Mesenchymal stem cell (in vitro differentiated cells and primary cell): ENCODE results near the gene BAHD1.

Source experiments
- DNase-seq: peaks from one replicate; pipeline ENCODE4 v3.0.0-alpha.2; 2013
- H2AFZ ChIP-seq: one replicate; pipeline ENCODE4 v1.6.1; 2013; ENCODE audit warnings: low read depth, mild to moderate bottlenecking, control low read depth, inconsistent platforms, low read length, moderate library complexity
- H2AK5ac ChIP-seq: 2 replicates; pipeline ENCODE4 v1.6.1; 2013; ENCODE audit warnings: low read length, moderate library complexity, mild to moderate bottlenecking, inconsistent platforms; ENCODE audit not compliant: severe bottlenecking
- H2BK120ac ChIP-seq: one replicate; pipeline ENCODE4 v1.6.1; 2013; ENCODE audit warnings: low read depth, mild to moderate bottlenecking, inconsistent platforms, low read length, moderate library complexity
- H2BK12ac ChIP-seq, 2 experiments: one replicate each; pipeline ENCODE4 v1.6.1; 2013; ENCODE audit warnings: inconsistent platforms in 2 of 2, low read length in 2 of 2, mild to moderate bottlenecking in 2 of 2, moderate library complexity in 2 of 2, control low read depth in 1 of 2
- H2BK15ac ChIP-seq: one replicate; pipeline ENCODE4 v1.6.1; 2013; ENCODE audit warnings: mild to moderate bottlenecking, low read depth, inconsistent platforms; ENCODE audit not compliant: poor library complexity, severe bottlenecking
- H2BK5ac ChIP-seq: 2 replicates; pipeline ENCODE4 v1.6.1; 2013; ENCODE audit warnings: low read depth, mild to moderate bottlenecking, low read length, control low read depth, inconsistent platforms; ENCODE audit not compliant: poor library complexity, severe bottlenecking
- H3K14ac ChIP-seq, 2 experiments: one replicate each; pipeline ENCODE4 v1.6.1; 2013; ENCODE audit warnings: inconsistent platforms in 2 of 2, low read length in 2 of 2, control low read depth in 1 of 2, mild to moderate bottlenecking in 1 of 2, moderate library complexity in 1 of 2
- H3K18ac ChIP-seq, 2 experiments: one replicate each; pipeline ENCODE4 v1.6.1; 2013; ENCODE audit warnings: inconsistent platforms in 2 of 2, low read length in 2 of 2, control low read depth in 1 of 2, low read depth in 1 of 2, mild to moderate bottlenecking in 1 of 2
- H3K23ac ChIP-seq, 2 experiments: one replicate each; pipeline ENCODE4 v1.6.1; 2013; ENCODE audit warnings: inconsistent platforms in 2 of 2, low read length in 2 of 2, mild to moderate bottlenecking in 2 of 2, moderate library complexity in 2 of 2, control low read depth in 1 of 2
- H3K27ac ChIP-seq: 2 replicates; pipeline ENCODE4 v1.5.1; 2013; ENCODE audit warnings: mild to moderate bottlenecking, moderate library complexity, low read length, control low read depth, inconsistent platforms; ENCODE audit not compliant: poor library complexity, severe bottlenecking
- H3K27me3 ChIP-seq, 2 experiments: 2 replicates each; pipeline versions ENCODE4 v1.6.1 to v1.7.0; 2013; ENCODE audit warnings: low read length in 2 of 2, mild to moderate bottlenecking in 2 of 2, moderate library complexity in 2 of 2, control low read depth in 1 of 2, inconsistent platforms in 1 of 2; ENCODE audit not compliant: control insufficient read depth in 1 of 2, insufficient read depth in 1 of 2
- H3K36me3 ChIP-seq, 2 experiments: 2 replicates each; pipeline versions ENCODE4 v1.6.1 to v1.7.0; 2013; ENCODE audit warnings: low read length in 2 of 2, control low read depth in 1 of 2, inconsistent platforms in 1 of 2, low read depth in 1 of 2, mild to moderate bottlenecking in 1 of 2; ENCODE audit not compliant: insufficient read depth in 2 of 2, control insufficient read depth in 1 of 2
- H3K4ac ChIP-seq, 2 experiments: one replicate each; pipeline ENCODE4 v1.6.1; 2013; ENCODE audit warnings: inconsistent platforms in 2 of 2, low read length in 2 of 2, mild to moderate bottlenecking in 2 of 2, moderate library complexity in 2 of 2, control low read depth in 1 of 2, low read depth in 1 of 2
- H3K4me1 ChIP-seq: 2 replicates; pipeline ENCODE4 v1.6.1; 2013; ENCODE audit warnings: low read depth, low read length, control low read depth; ENCODE audit not compliant: control insufficient read depth, insufficient read depth
- H3K4me2 ChIP-seq: 2 replicates; pipeline ENCODE4 v1.6.1; 2013; ENCODE audit warnings: low read length, mild to moderate bottlenecking, inconsistent platforms; ENCODE audit not compliant: poor library complexity, severe bottlenecking
- H3K4me3 ChIP-seq, 2 experiments: 2 replicates each; pipeline versions ENCODE4 v1.5.1 to v1.7.0; 2013; ENCODE audit warnings: low read length in 2 of 2, mild to moderate bottlenecking in 2 of 2, control low read depth in 1 of 2, low read depth in 1 of 2; ENCODE audit not compliant: insufficient read depth in 1 of 2
- H3K79me1 ChIP-seq: replicated peaks from 2 replicates; pipeline ENCODE4 v1.6.1; 2013; ENCODE audit warnings: mild to moderate bottlenecking, control low read depth, low read length, inconsistent platforms; ENCODE audit not compliant: poor library complexity, severe bottlenecking
- H3K9ac ChIP-seq: 2 replicates; pipeline ENCODE4 v1.7.0; 2013; ENCODE audit warnings: mild to moderate bottlenecking, low read length, moderate library complexity
- H3K9me3 ChIP-seq: 2 replicates; pipeline ENCODE4 v1.7.0; 2013; ENCODE audit warnings: mild to moderate bottlenecking, low read length; ENCODE audit not compliant: control insufficient read depth
- H4K8ac ChIP-seq: one replicate; pipeline ENCODE4 v1.6.1; 2013; ENCODE audit warnings: inconsistent platforms, mild to moderate bottlenecking, low read length, moderate library complexity
- H4K91ac ChIP-seq: one replicate; pipeline ENCODE4 v1.6.1; 2013; ENCODE audit warnings: mild to moderate bottlenecking, low read length, inconsistent platforms
- WGBS: methylation state at CpG from one replicate; pipeline ENCODE4 v1.1.7; 2013; ENCODE audit warnings: mixed read lengths; 5-methylcytosine and 5-hydroxymethylcytosine counted together

The BAHD1 gene

GRCh38 chr15:40414816-40415215, 25.9 kb upstream of the BAHD1 start:
- Histone ChIP-seq H3K18ac (no peak overlapping the region), H3K4me2 (no peak overlapping the region), H3K27me3 (no peaks in the 10 kb centered on the region), H2BK120ac (no peak overlapping the region), H3K36me3 (peaks cover 75 to 83% of the 10 kb centered on the region in 2 experiments), H3K23ac (no peak overlapping the region), H3K4ac (no peak overlapping the region), H2BK5ac (no peak overlapping the region), H2AK5ac (no peak overlapping the region), H3K27ac (no peak overlapping the region), H3K14ac (no peak overlapping the region), H2AFZ (no peak overlapping the region), H3K9me3 (no peaks in the 10 kb centered on the region), H2BK12ac (no peak overlapping the region), H4K91ac (no peak overlapping the region), H3K4me3 (no peak overlapping the region), H3K4me1 (peaks cover 2% of the 10 kb centered on the region), H2BK15ac (no peak overlapping the region), H3K79me1 (peaks cover 21% of the 10 kb centered on the region), H3K9ac (no peak overlapping the region), H4K8ac (no peak overlapping the region)
- DNase-seq: no peak
- WGBS: 94% methylated on average over 4 of the region's 7 CpGs

- H2BK120ac ChIP-seq: no peak overlapping the region
- H2AK5ac ChIP-seq: no peak overlapping the region
- no peaks in the 10 kb centered on the region for H3K27me3 ChIP-seq
- H2BK15ac ChIP-seq: no peak overlapping the region
- H2BK5ac ChIP-seq: no peak overlapping the region
- H3K4me2 ChIP-seq: no peak overlapping the region
- no peak overlapping the region for H3K4me3 ChIP-seq
- peaks cover 75 to 79% of the 10 kb centered on the region in 2 experiments for H3K36me3 ChIP-seq
- no peak overlapping the region for H2AFZ ChIP-seq
- H3K4me1 ChIP-seq: peaks cover 2% of the 10 kb centered on the region
- 98% methylated on average over 10 of the region's 10 CpGs for WGBS
- DNase-seq: no peak
- H2BK12ac ChIP-seq: no peak overlapping the region
- H4K8ac ChIP-seq: no peak overlapping the region
- no peak overlapping the region for H3K9ac ChIP-seq
- peaks cover 18% of the 10 kb centered on the region for H3K79me1 ChIP-seq
- no peaks in the 10 kb centered on the region for H3K9me3 ChIP-seq
- no peak overlapping the region for H4K91ac ChIP-seq
- H3K23ac ChIP-seq: no peak overlapping the region
- no peak overlapping the region for H3K4ac ChIP-seq
- H3K27ac ChIP-seq: no peak overlapping the region
- no peak overlapping the region for H3K18ac ChIP-seq
- H3K14ac ChIP-seq: no peak overlapping the region
Measured at GRCh38 chr15:40415226-40415625, 25.5 kb upstream of the BAHD1 start.

DNA sequence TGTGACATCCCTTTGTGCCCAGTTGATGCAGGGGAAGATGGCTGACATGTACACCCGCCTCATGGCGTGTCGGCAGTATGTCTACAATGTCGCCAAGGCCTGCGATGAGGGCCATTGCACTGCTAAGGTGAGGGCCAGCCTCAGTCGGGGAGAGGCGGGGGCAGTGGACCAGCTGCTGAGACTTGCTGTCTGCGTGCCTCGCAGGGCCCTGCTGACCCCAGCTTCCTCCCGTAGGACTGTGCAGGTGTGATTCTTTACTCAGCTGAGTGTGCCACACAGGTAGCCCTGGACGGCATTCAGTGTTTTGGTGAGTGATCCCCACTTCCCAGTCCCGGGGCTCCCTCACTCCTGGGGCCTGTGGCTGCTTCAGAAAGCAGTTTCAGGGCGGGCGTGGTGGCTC, 24.7 kb upstream of the BAHD1 start:
- peaks cover 69 to 71% of the 10 kb centered on the region in 2 experiments for H3K36me3 ChIP-seq
- 97% methylated on average over 14 of the region's 14 CpGs for WGBS
- no peak overlapping the region for H3K9ac ChIP-seq
- H4K8ac ChIP-seq: no peak overlapping the region
- no peak overlapping the region for H3K18ac ChIP-seq
- H4K91ac ChIP-seq: no peak overlapping the region
- H2BK5ac ChIP-seq: no peak overlapping the region
- peaks cover 3% of the 10 kb centered on the region for H3K4me1 ChIP-seq
- no peak overlapping the region for H3K4me2 ChIP-seq
- no peak overlapping the region for H2AK5ac ChIP-seq
- no peaks in the 10 kb centered on the region for H3K9me3 ChIP-seq
- H3K4me3 ChIP-seq: no peak overlapping the region
- H3K27me3 ChIP-seq: no peaks in the 10 kb centered on the region
- H2BK120ac ChIP-seq: no peak overlapping the region
- peaks cover 13% of the 10 kb centered on the region for H3K79me1 ChIP-seq
- no peak for DNase-seq
- H3K27ac ChIP-seq: no peak overlapping the region
- H2AFZ ChIP-seq: no peak overlapping the region
- no peak overlapping the region for H3K4ac ChIP-seq
- H3K14ac ChIP-seq: no peak overlapping the region
- H3K23ac ChIP-seq: no peak overlapping the region
- H2BK12ac ChIP-seq: no peak overlapping the region
- H2BK15ac ChIP-seq: no peak overlapping the region

DNA sequence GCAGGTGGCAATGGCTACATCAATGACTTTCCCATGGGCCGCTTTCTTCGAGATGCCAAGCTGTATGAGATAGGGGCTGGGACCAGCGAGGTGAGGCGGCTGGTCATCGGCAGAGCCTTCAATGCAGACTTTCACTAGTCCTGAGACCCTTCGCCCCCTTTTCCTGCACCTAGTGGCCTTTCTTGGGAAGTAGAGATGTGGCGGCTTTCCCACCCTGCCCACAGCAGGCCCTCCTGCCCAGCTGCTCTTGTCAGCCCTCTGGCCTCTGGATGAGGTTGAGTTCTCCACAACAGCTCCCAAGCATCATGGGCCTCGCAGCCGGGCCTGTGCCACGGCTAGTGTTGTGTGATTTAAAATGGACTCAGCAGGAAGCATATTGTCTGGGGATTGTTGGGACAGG, 22.6 kb upstream of the BAHD1 start:
- Histone ChIP-seq H3K23ac (no peak overlapping the region), H2BK12ac (no peak overlapping the region), H3K9ac (no peak overlapping the region), H3K18ac (no peak overlapping the region), H3K27ac (no peak overlapping the region), H3K14ac (no peak overlapping the region), H4K8ac (no peak overlapping the region), H3K4me3 (no peak overlapping the region), H3K27me3 (peaks cover 0 to 7% of the 10 kb centered on the region in 2 experiments), H3K9me3 (no peaks in the 10 kb centered on the region), H3K4me1 (peaks cover 8% of the 10 kb centered on the region), H2BK120ac (no peak overlapping the region), H2BK5ac (no peak overlapping the region), H2BK15ac (no peak overlapping the region), H3K36me3 (peaks cover 48 to 50% of the 10 kb centered on the region in 2 experiments), H2AK5ac (no peak overlapping the region), H3K79me1 (no peaks in the 10 kb centered on the region), H3K4ac (no peak overlapping the region), H3K4me2 (no peak overlapping the region), H4K91ac (no peak overlapping the region), H2AFZ (no peak overlapping the region)
- no peak for DNase-seq
- WGBS: 98% methylated on average over 10 of the region's 10 CpGs
